Heart left ventricle (tissue), 16 donors: ENCODE results near the gene MYH11. TPM values are rescaled to one million over a fixed set of nuclear protein-coding genes. Genes with fewer than 3 reads are reported as not detected.

ENCODE experiments used
- ATAC-seq, 4 donors: fragments of 200-7000 bp; cut with Tn5 transposase; one replicate each; pipeline ENCODE4 v1.9.1; 2020 to 2022; ENCODE audit warnings: moderate library complexity in 4 of 4, mild to moderate bottlenecking in 3 of 4, moderate number of reproducible peaks in 1 of 4
- DNase-seq, 5 donors: peaks; one replicate each; pipeline ENCODE4 v3.0.0-alpha.2; 2020
- H3K27ac ChIP-seq, 12 donors: fragments of 200-600 bp; sonication (generic) in 4 of 12; one replicate each; pipeline versions ENCODE4 v1.5.0 to v1.8.0; 2016 to 2022; ENCODE audit warnings: mild to moderate bottlenecking in 2 of 12
- H3K27me3 ChIP-seq, 9 donors: fragments of 200-600 bp; sonication (generic) in 2 of 9; one replicate each; pipeline versions ENCODE4 v1.5.1 to v1.8.0; 2016 to 2022; ENCODE audit warnings: mild to moderate bottlenecking in 3 of 9
- H3K36me3 ChIP-seq, 9 donors: fragments of 200-600 bp; sonication (generic) in 2 of 9; one replicate each; pipeline versions ENCODE4 v1.5.0 to v1.8.0; 2018 to 2022; ENCODE audit warnings: mild to moderate bottlenecking in 2 of 9
- H3K4me1 ChIP-seq, 12 donors: fragments of 200-600 bp; sonication (generic) in 4 of 12; one replicate each; pipeline versions ENCODE4 v1.5.0 to v1.8.0; 2016 to 2022; ENCODE audit warnings: mild to moderate bottlenecking in 3 of 12
- H3K4me3 ChIP-seq, 12 donors: fragments of 200-600 bp; sonication (generic) in 4 of 12; one replicate each; pipeline versions ENCODE4 v1.5.0 to v1.8.0; 2017 to 2022; ENCODE audit warnings: mild to moderate bottlenecking in 9 of 12, moderate library complexity in 4 of 12
- H3K9me3 ChIP-seq, 12 donors: fragments of 200-600 bp; sonication (generic) in 4 of 12; one replicate each; pipeline versions ENCODE4 v1.5.0 to v1.8.0; 2016 to 2022; ENCODE audit warnings: mild to moderate bottlenecking in 1 of 12
- POLR2A ChIP-seq, 2 donors: fragments of 450-650 bp; IDR thresholded peaks; one replicate each; pipeline ENCODE4 v1.6.1; 2017; ENCODE audit warnings: antibody characterized with exemption in 2 of 2, mild to moderate bottlenecking in 2 of 2, moderate library complexity in 2 of 2
- WGBS, 4 donors: extraction: QIAGEN DNeasy Blood & Tissue Kit in 2 of 4; methylation state at CpG; one replicate each; pipeline versions ENCODE4 v1.1.5 to v1.1.7; 2013 to 2018; 5-methylcytosine and 5-hydroxymethylcytosine counted together
- intact Hi-C, 10 donors: fragments of 100-400 bp; cut with DNase I; formaldehyde crosslinking; loops; one replicate each; pipeline versions ENCODE4 v1.11.1 to v1.14.2; 2022
- polyA plus RNA-seq, 2 donors: library from polyadenylated mRNA; stranded (reverse); fragments of 200-250 nt; gene quantifications; one replicate each; pipeline ENCODE4 v1.2.3, GENCODE V29; 2013
- total RNA-seq, 9 donors: library from RNA; depleted of rRNA in 2 of 9; stranded (reverse); fragments of >200 nt in 2 of 9; fragmentation: NEBNext Ultra II Directional in 3 of 9; extraction: Animal tissue kit (Norgen Biotek cat#: 25700) in 3 of 9; gene quantifications; one replicate each; pipeline versions ENCODE4 v1.1.0 to v1.2.4, GENCODE V29; 2016 to 2023
- TF ChIP-seq, protein P1 (sequence below), 12 donors: fragments of 200-600 bp; sonication (generic) in 4 of 12; IDR thresholded peaks; one replicate each; pipeline versions ENCODE4 v1.5.0 to v1.8.0; 2018 to 2022; ENCODE audit warnings: antibody characterized with exemption in 12 of 12, mild to moderate bottlenecking in 5 of 12
- donor health status: ischemic (EF 13 %, LVEDD 7.1; RV severe dilation, severe dysfunction).
- donor health status: healthy with polysubstance abuse.
- donor health status: DM: no; HTN: yes; CAD: no.
- donor health status: DM: no; HTN: no; CAD: no.
- donor health status: ischemic (EF 25% LVEDD 6.9; RV normal size, moderate dysfunction).
- donor health status: ischemic (EF 25% LVEDD 5.7; RV mildly dilated, moderate dysfunction).
- donor health status: healthy.
- donor health status: DM: yes; HTN: yes; CAD: no.
- donor health status: ischemic (EF 35%, LVEDD 5.7; RV mildly dilated, moderate dysfunction).
- donor health status: nonischemic (EF 11% LVEDD 7.7; RV severe dilation, severe dysfunction).
- donor health status: DM: yes; HTN: yes; CAD: no.
- donor health status: PGD.
- donor health status: ischemic (EF 29% LVEDD 5.4; RV normal size, mild dysfunction).
- donor health status: nonischemic (EF 23%, LVEDD 6.1; RV moderate dilation, normal function).

MYH11 gene
- total and polyA plus RNA-seq, 11 donors, result 9.8 to 71.9 (median 26.5) TPM

DNA sequence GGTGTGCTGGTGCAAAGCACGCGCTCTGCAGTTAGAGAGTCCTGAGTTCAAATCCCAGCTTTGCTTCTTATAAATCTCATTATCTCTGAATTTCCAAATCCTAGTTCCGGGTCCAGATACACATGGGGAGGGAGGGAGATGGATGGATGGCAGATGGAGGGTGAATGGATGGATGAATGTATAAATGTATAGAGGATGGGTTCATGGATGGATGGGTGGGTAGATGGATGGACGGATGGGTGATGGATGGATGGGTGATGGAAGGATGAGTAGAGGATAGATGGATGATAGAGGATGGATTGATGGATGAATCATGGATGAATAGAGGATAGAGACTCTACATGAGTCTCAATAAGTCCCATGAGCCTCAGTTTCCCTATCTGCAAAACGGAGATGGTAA is 89.9 kb downstream of the MYH11 start:
- Histone ChIP-seq H3K4me1 (peaks cover 0 to 18% (median 4%) of the 10 kb centered on the region in 12 donors), H3K27ac (peak overlapping the region in 1 of 12 donors; percentile 52), H3K9me3 (peaks cover 0 to 8% (median 0%) of the 10 kb centered on the region in 12 donors), H3K36me3 (no peaks in the 10 kb centered on the region), H3K4me3 (no peak overlapping the region), H3K27me3 (peaks cover 0 to 7% (median 0%) of the 10 kb centered on the region in 9 donors)
- ATAC-seq, result no peak
- intact Hi-C loops, result loop anchor here (1.0 to 10.0 kb wide), 11 partner anchors 54 to 430 kb away; no protein-coding TSS in a partner anchor
- 91 to 96% (median 96%) methylated on average over 5 of the region's 5 CpGs for WGBS, 4 donors
- no peak for DNase-seq
- no peak for TF ChIP-seq POLR2A (IDR thresholded peaks at IDR 0.05)
- TF ChIP-seq, protein P1, sequence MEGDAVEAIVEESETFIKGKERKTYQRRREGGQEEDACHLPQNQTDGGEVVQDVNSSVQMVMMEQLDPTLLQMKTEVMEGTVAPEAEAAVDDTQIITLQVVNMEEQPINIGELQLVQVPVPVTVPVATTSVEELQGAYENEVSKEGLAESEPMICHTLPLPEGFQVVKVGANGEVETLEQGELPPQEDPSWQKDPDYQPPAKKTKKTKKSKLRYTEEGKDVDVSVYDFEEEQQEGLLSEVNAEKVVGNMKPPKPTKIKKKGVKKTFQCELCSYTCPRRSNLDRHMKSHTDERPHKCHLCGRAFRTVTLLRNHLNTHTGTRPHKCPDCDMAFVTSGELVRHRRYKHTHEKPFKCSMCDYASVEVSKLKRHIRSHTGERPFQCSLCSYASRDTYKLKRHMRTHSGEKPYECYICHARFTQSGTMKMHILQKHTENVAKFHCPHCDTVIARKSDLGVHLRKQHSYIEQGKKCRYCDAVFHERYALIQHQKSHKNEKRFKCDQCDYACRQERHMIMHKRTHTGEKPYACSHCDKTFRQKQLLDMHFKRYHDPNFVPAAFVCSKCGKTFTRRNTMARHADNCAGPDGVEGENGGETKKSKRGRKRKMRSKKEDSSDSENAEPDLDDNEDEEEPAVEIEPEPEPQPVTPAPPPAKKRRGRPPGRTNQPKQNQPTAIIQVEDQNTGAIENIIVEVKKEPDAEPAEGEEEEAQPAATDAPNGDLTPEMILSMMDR (IDR thresholded peaks at IDR 0.05), result no peak

DNA sequence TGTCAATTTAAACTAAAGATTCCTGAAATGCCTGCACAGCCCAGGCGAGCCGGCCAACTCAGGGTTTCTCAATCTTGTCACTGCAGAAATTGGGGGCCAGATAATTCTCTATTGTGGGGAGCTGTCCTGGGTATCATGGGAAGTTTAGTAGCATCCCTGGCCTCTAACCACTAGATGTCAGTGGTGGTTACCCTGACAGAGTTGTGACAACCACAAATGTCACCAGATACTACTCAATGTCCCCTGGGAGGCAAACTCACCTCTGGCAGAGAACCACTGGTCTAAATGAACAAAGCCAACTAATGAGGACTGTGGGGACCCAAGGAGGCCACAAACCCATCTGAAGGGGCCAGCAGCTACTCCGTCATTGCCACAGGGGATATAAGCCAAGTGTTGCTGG is 90.9 kb downstream of the MYH11 start:
- no peak for TF ChIP-seq POLR2A (IDR thresholded peaks at IDR 0.05)
- TF ChIP-seq, protein P1 (IDR thresholded peaks at IDR 0.05), result peak; percentile 44 to 82 (median 68)
- peak in 3 of 5 donors; percentile 25 to 34 (median 30) for DNase-seq
- intact Hi-C loops, result loop anchor here (1.0 to 10.0 kb wide), 11 partner anchors 55 to 431 kb away; no protein-coding TSS in a partner anchor
- Histone ChIP-seq H3K4me1 (peaks cover 0 to 15% (median 4%) of the 10 kb centered on the region in 12 donors), H3K9me3 (peaks cover 0 to 8% (median 0%) of the 10 kb centered on the region in 12 donors), H3K27me3 (peaks cover 0 to 7% (median 0%) of the 10 kb centered on the region in 9 donors), H3K4me3 (no peak overlapping the region), H3K36me3 (no peaks in the 10 kb centered on the region), H3K27ac (peak overlapping the region in 1 of 12 donors; percentile 52)
- 36 to 47% (median 42%) methylated on average over 3 of the region's 3 CpGs for WGBS, 4 donors
- peak; percentile 37 to 87 (median 78) for ATAC-seq

DNA sequence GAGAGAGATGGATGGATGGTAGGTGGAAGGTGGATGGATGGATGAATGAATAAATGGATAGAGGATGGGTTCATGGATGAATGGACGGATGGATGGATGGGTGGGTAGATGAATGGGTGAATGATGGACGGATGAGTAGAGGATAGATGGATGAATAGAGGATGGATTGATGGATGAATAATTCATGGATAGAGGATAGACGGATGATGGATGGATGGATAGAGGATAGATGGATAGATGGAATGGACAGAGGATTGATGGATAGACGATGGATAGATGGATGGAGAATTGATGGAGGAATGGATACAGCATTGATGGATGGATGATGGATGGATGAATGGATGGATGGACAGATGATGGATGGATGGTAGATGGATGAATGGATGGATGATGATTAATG is 91.7 kb downstream of the MYH11 start:
- peaks cover 0 to 7% (median 0%) of the 10 kb centered on the region in 9 donors for H3K27me3 ChIP-seq
- ATAC-seq (no peak), DNase-seq (no peak)
- H3K4me3 ChIP-seq, result no peak overlapping the region
- peaks cover 0 to 8% (median 0%) of the 10 kb centered on the region in 12 donors for H3K9me3 ChIP-seq
- intact Hi-C loops, result loop anchor here in 9 of 10 donors (2.0 to 10.0 kb wide), 8 partner anchors 57 to 432 kb away; no protein-coding TSS in a partner anchor
- H3K36me3 ChIP-seq, result no peaks in the 10 kb centered on the region
- peaks cover 0 to 9% (median under 1%) of the 10 kb centered on the region in 12 donors for H3K4me1 ChIP-seq
- H3K27ac ChIP-seq, result no peak overlapping the region
- 74 to 82% (median 77%) methylated on average over 4 of the region's 4 CpGs for WGBS, 4 donors
- TF ChIP-seq, protein P1 (IDR thresholded peaks at IDR 0.05), result no peak
- TF ChIP-seq POLR2A (IDR thresholded peaks at IDR 0.05), result no peak

DNA sequence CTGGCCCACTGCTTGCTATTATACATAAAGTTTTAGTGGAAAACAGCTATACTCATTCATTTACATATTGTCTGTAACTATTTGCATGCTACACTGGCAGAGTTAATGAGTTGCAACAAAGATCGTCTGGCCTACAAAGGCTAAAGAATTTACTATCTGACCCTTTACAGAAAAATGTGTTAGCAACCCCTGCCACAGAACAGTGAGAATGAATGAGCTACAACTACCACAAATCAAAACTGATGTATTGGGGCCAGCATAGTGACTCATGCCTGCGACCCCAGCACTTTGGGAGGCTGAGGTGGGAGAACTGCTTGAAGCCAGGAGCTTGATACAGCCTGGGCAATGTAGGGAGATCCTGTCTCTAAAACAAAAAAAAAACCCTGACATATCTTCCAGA is 92.7 kb downstream of the MYH11 start:
- no peak overlapping the region for H3K4me3 ChIP-seq
- no peak for DNase-seq
- no peaks in the 10 kb centered on the region for H3K4me1 ChIP-seq
- H3K9me3 ChIP-seq, result peaks cover 0 to 8% (median 0%) of the 10 kb centered on the region in 12 donors
- TF ChIP-seq POLR2A (IDR thresholded peaks at IDR 0.05), result no peak
- TF ChIP-seq, protein P1 (IDR thresholded peaks at IDR 0.05), result no peak
- ATAC-seq, result no peak
- intact Hi-C loops, result loop anchor here in 4 of 10 donors (2.0 to 10.0 kb wide), 4 partner anchors 59 to 431 kb away; no protein-coding TSS in a partner anchor
- H3K27ac ChIP-seq, result peak overlapping the region in 1 of 12 donors; percentile 68
- H3K27me3 ChIP-seq, result peaks cover 0 to 7% (median 0%) of the 10 kb centered on the region in 9 donors
- no peaks in the 10 kb centered on the region for H3K36me3 ChIP-seq
- WGBS, 4 donors, result 58 to 72% (median 61%) methylated on average over 2 of the region's 2 CpGs
